Glomerular visceral epithelial cell (primary cell): Measurements from ENCODE around the gene RHD.
A peak's percentile ranks its signal among the peaks of the same experiment; 100 is the strongest.
"Not testable (repeated sequence)": the region's sequence is repeated elsewhere in the genome, so short reads cannot be mapped to it uniquely, and the experiment has no call there.

ENCODE experiments used
- DNase-seq: peaks from one replicate; pipeline ENCODE4 v3.0.0-alpha.2; 2016; ENCODE audit errors: extremely low spot score

RHD gene

DNA sequence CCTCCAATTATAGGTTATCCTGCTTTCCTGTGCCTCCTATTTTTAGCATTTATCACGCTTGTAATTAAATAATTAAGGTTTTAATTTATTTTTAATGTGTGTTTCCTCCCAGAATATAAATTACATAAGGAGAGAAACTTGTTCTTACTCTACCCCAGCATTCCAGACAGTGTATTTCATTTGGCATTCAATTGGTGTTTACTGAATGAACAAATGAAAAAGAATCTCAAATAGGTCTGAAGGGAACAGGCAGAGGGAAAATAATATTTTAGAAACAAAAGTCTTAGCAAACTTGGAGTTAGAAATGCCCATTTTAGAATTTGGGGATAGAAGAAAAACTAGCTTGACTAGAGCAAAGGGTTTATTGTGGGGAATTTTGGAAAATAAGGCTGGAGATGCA lies 15.1 kb upstream of the RHD start:
- no peak for DNase-seq

DNA sequence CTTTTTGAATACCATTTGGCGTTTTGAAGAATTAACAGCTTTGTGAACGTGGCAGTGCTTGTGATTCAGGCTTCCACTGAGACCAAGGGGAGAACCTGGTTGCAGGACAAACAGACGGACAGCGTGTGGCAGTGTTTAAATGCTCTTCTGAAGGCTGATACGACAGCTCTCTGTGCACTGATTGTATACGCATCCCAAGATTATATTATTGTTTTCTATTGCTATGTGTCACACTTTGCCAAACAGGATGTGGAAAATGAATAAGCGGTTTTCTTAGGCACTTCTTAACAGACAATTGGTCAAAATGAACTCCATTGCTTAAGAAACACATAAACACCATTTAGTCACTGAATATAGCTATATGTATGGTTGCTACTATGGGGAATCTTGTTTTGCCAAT lies 12.5 kb upstream of the RHD start:
- not testable (repeated sequence) for DNase-seq

DNA sequence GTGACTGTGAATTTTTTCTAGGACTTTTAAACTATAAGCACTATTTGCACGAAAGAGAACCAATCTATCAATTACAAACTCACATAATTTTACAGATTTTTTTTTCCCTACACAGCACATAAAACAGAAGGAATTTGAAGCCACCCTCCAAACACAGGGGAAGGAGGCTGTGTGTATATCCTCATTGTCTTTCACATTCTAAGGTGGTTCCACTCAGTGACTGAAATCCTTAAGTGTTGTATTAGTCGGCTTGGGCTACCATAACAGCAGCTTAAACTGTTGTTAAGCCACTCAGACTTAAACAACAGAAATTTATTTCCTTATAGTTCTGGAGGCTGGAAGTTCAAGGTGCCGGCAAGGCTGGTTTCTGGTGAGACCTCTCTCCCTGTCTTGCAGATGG lies 12.0 kb upstream of the RHD start:
- DNase-seq, result not testable (repeated sequence)

DNA sequence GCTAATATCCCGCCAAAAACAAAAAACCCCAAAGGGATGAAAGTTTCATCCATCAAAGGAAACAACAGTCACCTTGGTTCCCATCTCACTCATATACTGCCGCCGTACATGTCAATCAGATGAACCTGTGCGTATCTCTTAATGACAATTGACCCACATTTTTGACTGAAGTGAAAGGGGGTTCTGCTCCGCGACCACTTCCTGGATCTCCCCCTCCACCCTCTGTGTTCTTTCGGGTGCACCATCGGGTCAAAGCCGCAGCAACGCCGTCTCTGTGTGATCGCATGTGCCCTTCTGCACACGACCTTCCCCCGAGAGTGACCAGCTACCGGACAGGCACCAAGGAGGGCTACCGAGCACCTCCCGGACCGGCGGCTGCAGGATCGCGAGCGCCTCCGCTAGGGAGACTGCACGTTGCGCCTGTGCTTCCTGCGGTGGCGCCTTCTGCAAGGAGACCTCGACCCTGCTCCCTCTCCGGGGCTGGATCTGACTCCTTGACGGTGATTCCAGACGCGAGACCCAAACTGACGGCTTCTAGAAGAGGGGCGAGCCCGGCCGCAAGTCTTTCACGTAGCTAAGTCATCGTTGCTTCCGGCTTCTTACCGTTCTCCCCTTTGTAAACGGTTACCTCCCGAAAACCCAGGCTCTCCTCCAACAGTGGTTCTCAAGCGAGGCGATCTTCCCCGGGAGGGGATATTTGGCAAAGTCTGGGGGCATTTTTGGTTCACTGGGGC lies 5.6 kb upstream of the RHD start:
- not testable (repeated sequence) for DNase-seq

DNA sequence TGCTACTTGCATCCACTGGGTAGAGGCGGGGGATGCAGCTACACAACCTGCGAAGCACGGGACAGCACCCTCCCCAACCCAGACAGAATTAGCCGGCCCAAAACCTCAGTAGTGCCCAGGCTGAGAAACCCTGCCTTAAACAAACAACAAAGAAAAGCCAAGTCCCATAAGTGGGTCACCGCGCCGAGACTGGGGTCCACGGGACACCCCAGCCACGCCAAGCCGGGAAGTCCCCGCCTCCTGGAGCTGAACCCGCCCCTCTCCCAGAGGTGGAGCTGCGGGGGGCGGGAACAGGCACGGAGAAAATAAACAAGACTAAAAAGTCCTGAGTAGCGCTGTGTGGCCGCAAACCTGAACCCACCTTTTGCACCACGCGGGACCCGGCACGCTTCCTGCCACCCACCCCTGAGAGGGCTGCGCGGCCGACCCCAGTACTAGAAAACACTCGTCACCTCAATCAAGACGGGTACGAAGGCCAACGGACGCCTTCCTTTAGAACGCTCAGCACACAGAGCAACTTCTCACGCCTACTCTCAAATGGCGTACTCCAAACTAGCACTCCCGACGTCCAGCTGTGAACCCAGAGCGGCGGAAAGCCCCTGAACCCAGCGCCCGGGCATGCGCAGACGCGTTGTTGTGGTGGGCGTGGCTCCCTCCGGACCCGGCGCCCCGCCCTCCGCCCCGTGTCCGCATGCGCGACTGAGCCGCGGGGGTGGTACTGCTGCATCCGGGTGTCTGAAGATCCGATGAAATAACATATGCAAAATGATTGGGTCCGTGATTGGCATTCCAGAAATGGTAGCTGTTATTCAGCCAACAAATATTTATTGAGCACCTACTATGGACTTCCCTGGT lies 4.8 kb upstream of the RHD start:
- DNase-seq, result peak; percentile 59

DNA sequence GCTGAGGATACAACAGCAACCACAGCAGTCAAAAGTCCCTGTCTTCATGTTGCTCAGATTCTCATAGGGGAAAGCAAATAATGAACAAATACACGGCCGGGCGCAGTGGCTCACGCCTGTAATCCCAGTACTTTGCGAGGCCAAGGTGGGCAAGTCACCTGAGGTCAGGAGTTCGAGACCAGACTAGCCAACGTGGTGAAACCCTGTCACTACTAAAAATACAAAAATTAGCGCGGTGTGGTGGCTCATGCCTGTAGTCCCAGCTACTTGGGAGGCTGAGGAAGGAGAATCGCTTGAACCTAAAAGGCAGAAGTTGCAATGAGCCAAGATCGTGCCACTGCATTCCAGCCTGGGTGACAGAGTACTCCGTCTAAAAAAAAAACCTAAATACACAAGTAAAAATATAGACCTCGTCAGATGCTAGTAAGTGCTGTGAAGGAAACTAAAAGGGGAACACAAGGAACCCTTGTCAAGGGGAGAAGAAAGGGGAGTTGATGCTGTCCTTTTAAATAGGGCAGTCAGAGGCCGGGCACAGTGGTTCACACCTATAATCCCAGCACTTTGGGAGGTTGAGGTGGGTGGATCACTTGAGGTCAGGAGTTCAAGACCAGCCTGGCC lies 4.1 kb upstream of the RHD start:
- DNase-seq, result not testable (repeated sequence)

DNA sequence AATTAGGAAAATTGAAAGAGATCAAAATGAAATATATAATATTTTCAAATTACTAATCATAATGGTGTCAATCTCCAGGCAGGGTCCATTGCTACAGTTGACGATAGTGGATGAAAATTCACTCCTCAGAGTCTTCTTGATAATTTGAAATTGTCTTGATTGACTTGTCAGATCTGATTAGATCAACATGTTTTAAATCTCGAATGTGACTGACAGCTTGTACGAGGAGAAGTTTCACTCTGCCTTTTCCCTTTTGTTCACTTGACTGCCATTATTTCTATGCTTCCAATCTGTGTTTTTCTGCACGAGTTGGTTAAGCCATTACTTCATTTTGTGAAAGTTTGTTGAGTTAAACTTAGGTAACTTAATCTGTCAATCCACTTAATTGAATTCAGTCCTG lies 3.3 kb downstream of the RHD start:
- DNase-seq, result not testable (repeated sequence)

DNA sequence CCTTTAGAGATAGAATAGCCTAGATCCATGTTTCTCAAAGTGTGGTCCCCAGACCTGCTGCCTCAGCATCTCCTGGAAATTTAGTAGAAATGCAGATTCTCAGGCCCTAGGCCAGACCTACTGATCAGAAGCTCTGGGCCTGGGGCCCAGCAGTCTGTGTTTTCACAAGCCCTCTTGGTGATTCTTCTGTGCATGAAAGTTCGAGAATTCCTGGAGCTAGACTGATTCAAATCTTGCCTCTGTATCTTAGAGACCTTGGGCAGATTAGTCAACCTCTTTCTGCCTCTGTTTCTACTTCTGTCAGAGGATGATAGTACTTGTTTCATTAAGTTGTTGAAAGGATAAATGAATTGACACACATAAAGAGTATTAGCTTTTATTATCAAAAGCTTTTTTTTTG lies 5.0 kb downstream of the RHD start:
- DNase-seq, result not testable (repeated sequence)

DNA sequence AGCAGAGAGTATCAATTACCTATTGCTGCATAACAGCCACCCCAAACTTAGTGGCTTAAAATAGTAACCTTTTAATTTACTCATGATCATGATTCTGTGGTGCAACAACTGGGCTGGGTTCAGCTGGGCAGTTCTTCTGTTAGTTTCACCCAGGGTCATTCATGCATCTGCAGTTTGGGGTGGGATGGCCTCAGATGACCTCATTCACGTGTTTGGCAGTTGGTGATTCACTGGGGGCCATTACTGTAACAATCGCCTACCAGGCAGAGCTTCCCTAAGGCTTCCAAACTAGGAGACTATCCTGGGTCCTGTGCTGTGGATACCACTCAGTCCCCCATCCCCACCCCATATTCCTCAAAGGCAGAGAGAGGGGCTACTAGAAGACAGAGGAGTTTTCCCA lies 6.0 kb downstream of the RHD start:
- not testable (repeated sequence) for DNase-seq

DNA sequence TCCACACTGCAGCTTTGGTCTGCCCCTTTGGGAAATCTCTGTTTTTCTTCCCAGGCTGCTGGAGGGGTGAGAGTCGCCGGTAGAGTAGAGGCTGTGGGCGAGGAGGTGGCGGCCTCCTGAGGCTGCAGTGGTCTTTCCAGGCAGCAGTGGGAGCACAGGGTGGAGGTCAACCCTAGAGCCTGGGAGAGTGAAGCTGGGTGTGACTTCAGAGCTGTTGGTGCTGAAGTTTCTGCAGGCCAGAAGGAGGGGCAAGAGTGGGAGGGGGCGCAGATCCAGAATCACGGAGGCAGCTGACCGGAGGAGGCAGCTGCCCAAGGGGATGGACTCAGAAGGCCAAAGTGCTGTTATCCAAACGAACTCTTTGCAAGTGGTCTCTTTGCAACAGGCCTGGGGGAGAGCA lies 6.5 kb downstream of the RHD start:
- DNase-seq, result not testable (repeated sequence)

DNA sequence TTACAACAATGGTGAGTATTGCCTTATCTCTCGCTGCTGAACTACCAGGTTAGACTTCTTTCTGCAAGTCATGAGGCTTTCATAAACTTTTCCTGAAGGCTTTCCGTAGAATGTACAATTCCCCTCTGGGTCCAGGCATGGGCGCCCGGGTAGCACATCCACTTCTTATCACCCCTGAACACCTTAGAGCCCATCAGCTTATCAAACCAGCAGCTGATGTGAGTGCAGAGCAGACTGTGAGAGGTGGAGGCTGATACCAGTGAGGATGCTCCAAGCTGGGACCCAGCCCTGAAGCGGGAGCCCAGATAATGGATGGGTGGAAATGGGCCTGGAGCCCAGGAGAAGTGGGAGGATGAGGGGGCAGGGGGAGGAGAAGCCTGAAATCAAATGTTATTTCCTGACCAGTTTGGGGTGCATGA lies 7.4 kb downstream of the RHD start:
- DNase-seq, result not testable (repeated sequence)

DNA sequence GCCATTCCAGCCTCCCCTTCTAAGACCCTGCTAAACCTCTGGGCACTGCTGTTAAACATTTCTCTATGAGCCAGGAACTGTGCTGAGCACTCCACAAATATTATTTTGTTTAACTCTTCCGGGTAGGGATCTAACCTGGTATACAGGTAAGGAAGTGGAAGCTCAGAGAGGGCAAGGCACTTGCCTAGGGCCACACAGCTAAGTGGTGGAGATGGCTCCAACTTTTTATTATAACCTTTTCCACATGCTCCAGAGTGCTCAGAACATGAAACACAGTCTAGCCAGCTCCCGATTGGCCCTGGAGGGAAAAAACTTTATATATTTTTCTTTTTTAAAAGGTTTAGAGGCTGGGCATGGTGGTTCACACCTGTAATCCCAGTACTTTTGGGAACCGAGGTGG lies 13.6 kb downstream of the RHD start:
- not testable (repeated sequence) for DNase-seq

DNA sequence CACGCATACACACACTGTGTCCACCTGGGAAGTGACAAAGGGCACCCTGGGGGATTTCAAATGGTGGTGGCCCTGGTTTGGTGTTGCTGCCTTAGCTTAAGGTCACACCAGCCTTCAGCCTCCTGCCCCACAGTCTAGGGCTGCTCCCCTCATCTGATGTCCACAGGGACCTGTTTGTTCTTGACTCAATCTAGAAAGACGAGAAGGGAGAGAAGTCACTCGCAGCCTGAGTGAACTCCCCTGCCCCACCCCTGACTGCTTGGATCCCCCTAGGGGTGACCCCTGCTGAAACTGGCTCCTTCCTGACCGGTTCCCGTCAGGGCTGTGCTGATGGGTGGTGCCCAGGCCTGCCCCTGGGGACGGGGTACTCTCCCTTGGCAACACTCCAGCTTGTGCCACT lies 14.9 kb downstream of the RHD start:
- not testable (repeated sequence) for DNase-seq

DNA sequence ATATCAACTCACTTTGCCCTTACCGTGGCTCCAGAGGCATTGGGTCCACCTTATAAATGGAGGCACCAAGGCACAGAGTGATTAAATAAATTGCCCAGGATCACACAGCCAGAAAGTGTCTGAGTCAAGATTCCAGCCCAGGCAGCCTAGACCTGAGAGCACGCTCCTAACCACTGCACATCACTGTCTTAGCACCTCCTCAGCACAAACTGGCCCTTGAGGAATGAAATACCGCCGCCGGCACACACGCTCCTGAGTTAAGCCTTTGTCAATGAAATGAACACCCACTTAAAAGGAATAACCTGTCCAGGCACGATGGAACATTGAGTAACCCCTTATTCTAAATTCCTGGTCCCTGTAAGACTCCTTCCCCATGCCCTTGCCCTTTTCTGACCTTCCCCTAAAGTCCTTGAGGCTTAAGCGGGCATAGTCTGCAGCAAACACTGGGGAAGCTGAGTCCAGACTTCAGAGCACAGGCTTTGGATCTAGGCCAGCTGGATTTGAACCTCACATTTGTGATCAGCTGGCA lies 16.3 kb downstream of the RHD start:
- not testable (repeated sequence) for DNase-seq

DNA sequence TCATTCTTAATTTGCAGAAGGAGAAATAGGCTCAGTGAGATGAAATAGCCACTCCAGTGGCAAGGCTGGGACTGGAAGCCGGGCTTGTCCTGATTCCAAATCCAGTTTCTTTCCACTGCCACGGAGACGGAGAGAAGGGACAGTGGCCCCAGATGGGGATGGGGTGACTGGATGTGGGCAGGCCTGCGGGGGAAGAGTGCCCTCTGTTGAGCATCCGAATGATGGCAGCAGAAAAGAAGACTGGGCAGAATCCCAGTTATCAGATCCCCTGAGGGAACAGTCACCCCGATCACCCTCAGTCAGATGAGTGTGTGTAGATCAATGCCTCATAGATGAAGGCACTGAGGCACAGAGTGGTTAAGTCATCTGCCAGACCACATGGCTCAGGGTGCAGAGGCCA lies 17.7 kb downstream of the RHD start:
- DNase-seq, result not testable (repeated sequence)

DNA sequence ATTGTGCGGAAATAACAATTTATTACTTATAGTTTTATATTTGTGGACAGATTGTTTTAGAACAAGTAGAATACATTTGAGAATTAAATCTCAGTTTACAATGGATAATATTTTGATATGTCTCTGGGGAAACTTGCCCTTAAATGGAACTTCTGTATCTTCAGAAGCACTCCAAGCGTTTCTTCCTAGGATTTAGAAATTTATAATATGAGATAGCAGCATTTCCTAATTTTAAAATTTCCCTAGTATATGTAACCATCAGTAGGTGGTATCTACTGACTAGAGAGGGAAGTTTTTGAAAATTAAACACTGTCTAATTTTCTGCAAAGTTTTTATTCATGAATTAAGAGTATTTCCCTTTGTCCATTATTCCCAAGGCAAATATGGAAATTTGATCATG lies 21.1 kb downstream of the RHD start:
- not testable (repeated sequence) for DNase-seq

DNA sequence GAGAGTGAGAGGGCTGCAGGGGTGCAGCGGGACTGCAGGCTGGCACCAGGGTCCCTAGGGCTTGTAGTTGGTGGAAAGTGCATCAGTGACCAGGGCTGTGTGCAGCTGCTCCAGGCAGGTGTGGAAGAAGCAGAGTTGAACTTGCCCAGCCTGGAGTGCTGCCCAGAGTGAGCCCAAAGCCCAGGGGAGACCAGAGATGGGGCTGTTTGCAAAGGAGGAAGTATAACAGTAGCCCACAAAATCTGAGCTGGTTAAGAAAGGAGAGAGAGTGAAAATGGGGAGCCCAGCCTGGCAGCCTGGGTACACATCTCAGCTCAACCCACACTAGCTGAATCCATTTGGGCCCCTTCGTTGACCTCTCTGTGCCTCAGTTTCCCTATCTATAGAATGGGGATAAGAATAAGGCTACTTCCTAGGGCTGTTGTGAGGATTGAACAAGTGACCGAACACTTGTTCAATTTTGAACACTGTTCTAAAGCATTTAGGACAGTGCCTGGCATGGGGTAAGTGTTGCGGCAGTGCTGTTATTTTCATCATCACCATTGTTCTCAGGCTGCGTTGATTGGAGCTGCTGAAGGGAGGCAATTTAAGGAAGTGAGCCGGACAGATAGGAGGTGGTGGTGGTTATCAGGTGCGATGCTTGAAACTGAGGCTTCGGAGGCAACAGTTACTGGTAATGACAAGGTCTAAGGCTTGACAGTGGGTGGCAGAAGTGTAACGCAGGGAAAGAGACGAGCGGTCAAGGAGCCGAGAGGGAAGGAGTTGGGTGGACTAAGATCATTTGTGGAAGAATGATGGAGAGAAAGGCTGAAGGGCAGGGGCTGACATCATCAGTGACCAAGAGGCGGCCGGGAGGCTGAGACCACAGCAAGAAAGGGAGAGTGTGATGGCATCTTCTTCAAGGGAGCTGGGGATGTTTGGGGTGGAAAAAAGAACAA lies 22.8 kb downstream of the RHD start:
- not testable (repeated sequence) for DNase-seq

DNA sequence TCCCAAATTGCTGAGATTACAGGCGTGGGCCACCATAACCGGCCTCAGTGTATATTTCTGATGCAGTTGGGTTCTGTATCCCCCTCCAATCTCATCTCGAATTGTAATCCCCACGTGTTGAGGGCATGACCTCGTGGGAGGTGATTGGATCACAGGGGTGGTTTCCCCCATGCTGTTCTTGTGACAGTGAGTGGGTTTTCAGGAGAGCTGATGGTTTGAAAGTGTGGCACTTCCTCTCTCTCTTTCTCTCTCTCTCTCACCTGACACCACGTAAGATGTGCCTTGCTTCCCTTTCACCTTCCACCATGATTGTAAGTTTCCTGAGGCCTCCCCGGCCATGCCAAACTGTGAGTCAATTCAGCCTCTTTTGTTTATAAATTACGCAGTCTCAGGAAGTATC lies 24.2 kb downstream of the RHD start:
- DNase-seq, result not testable (repeated sequence)

DNA sequence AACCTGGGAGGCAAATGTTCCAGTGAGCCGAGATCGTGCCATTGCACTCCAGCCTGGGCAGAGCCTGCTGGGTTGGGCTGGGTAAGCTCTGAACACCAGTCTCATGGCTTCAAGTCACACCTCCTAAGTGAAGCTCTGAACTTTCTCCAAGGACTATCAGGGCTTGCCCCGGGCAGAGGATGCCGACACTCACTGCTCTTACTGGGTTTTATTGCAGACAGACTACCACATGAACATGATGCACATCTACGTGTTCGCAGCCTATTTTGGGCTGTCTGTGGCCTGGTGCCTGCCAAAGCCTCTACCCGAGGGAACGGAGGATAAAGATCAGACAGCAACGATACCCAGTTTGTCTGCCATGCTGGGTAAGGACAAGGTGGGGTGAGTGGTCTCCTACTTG lies 28.4 kb downstream of the RHD start:
- DNase-seq, result not testable (repeated sequence)

DNA sequence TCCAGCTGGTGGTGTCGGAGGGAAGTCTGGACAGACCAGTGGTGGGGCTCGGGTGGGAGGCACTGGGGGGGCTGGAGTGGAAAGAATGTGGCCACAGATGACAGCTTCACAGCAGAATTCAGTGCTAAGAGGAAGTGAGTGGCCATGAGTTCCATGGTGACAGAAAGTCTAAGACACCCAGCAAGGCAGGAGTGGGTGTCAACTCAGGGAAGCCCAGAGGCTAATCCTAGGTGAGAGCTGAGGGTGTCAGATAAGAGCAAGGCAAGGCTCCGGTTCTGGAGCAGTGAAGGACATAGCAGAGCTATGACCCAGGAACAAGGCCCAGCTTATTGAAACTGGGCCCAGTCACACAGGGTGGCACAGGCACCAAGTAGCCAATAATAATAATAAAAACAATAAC lies 30.0 kb downstream of the RHD start:
- not testable (repeated sequence) for DNase-seq

DNA sequence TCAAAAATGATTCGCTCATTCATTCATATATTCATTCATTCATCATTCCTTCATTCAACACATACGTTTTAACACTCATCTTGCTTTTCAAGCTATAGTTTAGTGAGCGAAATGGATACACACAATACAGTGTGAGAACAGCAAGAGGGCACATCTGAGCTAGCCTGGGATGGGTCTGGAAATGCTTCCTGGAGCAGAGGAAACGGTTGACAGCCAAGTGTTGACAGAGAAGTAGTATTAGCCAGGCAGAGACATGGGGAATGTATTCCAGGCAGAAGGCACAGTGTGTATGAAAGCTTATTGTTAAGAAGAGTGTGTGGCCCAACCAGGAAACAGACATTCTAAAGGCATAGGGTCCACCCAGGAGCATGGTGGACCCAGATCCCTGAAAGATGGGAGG lies 32.6 kb downstream of the RHD start:
- DNase-seq, result not testable (repeated sequence)
